Suprapubic skin (tissue), 4 donors: ENCODE measurements around the gene ROBO1. TPM values are rescaled to one million over a fixed set of nuclear protein-coding genes. Genes with fewer than 3 reads are reported as not detected.

Experiments used
- DNase-seq, 2 donors: peaks; one replicate each; pipeline ENCODE4 v3.0.0-alpha.2; 2019; ENCODE audit warnings: low spot score in 2 of 2
- H3K27ac ChIP-seq: fragments of 200-600 bp; sonication (generic); one replicate; pipeline ENCODE4 v1.5.1; 2019
- H3K27me3 ChIP-seq: fragments of 200-600 bp; sonication (generic); one replicate; pipeline ENCODE4 v1.5.1; 2019
- H3K36me3 ChIP-seq: fragments of 200-600 bp; sonication (generic); one replicate; pipeline ENCODE4 v1.5.1; 2019
- H3K4me1 ChIP-seq: fragments of 200-600 bp; sonication (generic); one replicate; pipeline ENCODE4 v1.5.1; 2019
- H3K4me3 ChIP-seq: fragments of 200-600 bp; sonication (generic); one replicate; pipeline ENCODE4 v1.5.1; 2019; ENCODE audit warnings: mild to moderate bottlenecking
- H3K9me3 ChIP-seq: fragments of 200-600 bp; sonication (generic); one replicate; pipeline ENCODE4 v1.5.1; 2019
- CTCF ChIP-seq, 2 donors: fragments of 200-600 bp in 1 of 2; fragments of 450-650 bp in 1 of 2; sonication (generic) in 1 of 2; IDR thresholded peaks; one replicate each; pipeline ENCODE4 v1.5.1; 2016 to 2019; ENCODE audit warnings: antibody characterized with exemption in 2 of 2, mild to moderate bottlenecking in 1 of 2, moderate library complexity in 1 of 2
- EP300 ChIP-seq: sonication (generic); formaldehyde crosslinking; IDR thresholded peaks from one replicate; pipeline ENCODE4 v1.6.1; 2017; ENCODE audit warnings: antibody characterized with exemption
- POLR2A ChIP-seq, 2 donors: fragments of 450-650 bp; IDR thresholded peaks; one replicate each; pipeline ENCODE4 v1.6.1; 2017; ENCODE audit warnings: antibody characterized with exemption in 2 of 2, mild to moderate bottlenecking in 2 of 2, moderate library complexity in 2 of 2
- POLR2AphosphoS5 ChIP-seq, 3 donors: sonication (generic); formaldehyde crosslinking; IDR thresholded peaks; one replicate each; pipeline ENCODE4 v1.6.1; 2017; ENCODE audit warnings: antibody characterized with exemption in 3 of 3
- WGBS: methylation state at CpG from one replicate; pipeline ENCODE4 v1.1.5; 2018; 5-methylcytosine and 5-hydroxymethylcytosine counted together
- total RNA-seq, 4 donors: library from RNA; depleted of rRNA; stranded (reverse); fragments of >200 nt; gene quantifications; one replicate each; pipeline ENCODE4 v1.1.0, GENCODE V29; 2016

ROBO1 gene
- total RNA-seq, 4 donors from 2014 or later: 67.7 to 80.3 (median 71.3) TPM

GRCh38 chr3:78831446-78831972, 936.3 kb downstream of the ROBO1 start:
- TF ChIP-seq POLR2AphosphoS5 (IDR thresholded peaks at IDR 0.05): no peak
- no peak for TF ChIP-seq EP300
- TF ChIP-seq POLR2A (IDR thresholded peaks at IDR 0.05): no peak
- TF ChIP-seq CTCF (IDR thresholded peaks at IDR 0.05): no peak
- Histone ChIP-seq H3K4me3 (no peak overlapping the region), H3K27ac (no peak overlapping the region), H3K36me3 (no peaks in the 10 kb centered on the region), H3K4me1 (no peaks in the 10 kb centered on the region), H3K9me3 (no peaks in the 10 kb centered on the region), H3K27me3 (no peaks in the 10 kb centered on the region)
- WGBS: 100% methylated on average over 1 of the region's 1 CpG
- DNase-seq: no peak

DNA sequence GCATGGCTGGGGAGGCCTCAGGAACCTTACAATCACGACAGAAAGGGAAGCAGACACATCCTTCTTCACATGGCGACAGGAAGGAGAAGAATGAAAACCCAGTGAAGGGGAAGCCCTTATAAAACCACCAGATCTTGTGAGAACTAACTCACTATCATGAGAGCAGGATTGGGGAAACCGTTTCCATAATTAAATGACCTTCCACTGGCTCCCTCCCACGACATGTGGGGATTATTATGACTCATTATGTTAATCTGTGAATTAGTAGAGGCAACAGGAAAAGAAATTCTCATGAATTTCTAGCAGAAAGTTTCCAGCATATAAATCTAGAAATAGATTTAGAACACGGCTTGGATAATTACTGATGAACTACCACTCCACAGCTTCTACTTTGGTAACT, 937.3 kb downstream of the ROBO1 start:
- no peaks in the 10 kb centered on the region for H3K36me3 ChIP-seq
- H3K9me3 ChIP-seq: no peaks in the 10 kb centered on the region
- no peak for TF ChIP-seq POLR2A (IDR thresholded peaks at IDR 0.05)
- no peak for TF ChIP-seq POLR2AphosphoS5 (IDR thresholded peaks at IDR 0.05)
- no peak for TF ChIP-seq EP300
- no peak for TF ChIP-seq CTCF (IDR thresholded peaks at IDR 0.05)
- no peak for DNase-seq
- H3K27ac ChIP-seq: no peak overlapping the region
- H3K4me1 ChIP-seq: no peaks in the 10 kb centered on the region
- no peaks in the 10 kb centered on the region for H3K27me3 ChIP-seq
- H3K4me3 ChIP-seq: no peak overlapping the region
- 53% methylated on average over 5 of the region's 5 CpGs for WGBS

DNA sequence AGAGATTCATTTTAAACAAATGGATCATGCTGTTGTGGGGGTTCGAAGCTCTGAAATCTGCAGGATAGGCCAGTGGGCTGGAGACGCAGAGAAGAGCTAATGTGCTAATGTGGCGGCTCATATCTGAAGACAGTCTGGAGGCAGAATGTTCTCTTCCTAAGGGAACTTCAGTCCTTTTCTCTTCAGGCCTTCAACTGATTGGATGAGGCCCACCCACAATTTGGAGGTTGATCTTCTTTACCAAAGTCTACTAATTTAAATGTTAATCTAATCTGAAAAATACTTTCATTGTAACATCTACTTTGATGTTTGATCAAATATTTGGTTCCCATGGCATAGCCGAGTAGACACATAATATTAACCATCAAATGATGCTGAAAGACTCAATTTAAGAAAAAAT, 940.2 kb downstream of the ROBO1 start:
- no peak for DNase-seq
- Histone ChIP-seq H3K27ac (no peak overlapping the region), H3K4me1 (peaks cover 9% of the 10 kb centered on the region), H3K36me3 (no peaks in the 10 kb centered on the region), H3K9me3 (no peaks in the 10 kb centered on the region), H3K4me3 (no peak overlapping the region), H3K27me3 (no peaks in the 10 kb centered on the region)
- 96% methylated on average over 4 of the region's 4 CpGs for WGBS
- no peak for TF ChIP-seq CTCF (IDR thresholded peaks at IDR 0.05)
- TF ChIP-seq POLR2AphosphoS5 (IDR thresholded peaks at IDR 0.05): no peak
- TF ChIP-seq EP300: no peak
- TF ChIP-seq POLR2A (IDR thresholded peaks at IDR 0.05): no peak

DNA sequence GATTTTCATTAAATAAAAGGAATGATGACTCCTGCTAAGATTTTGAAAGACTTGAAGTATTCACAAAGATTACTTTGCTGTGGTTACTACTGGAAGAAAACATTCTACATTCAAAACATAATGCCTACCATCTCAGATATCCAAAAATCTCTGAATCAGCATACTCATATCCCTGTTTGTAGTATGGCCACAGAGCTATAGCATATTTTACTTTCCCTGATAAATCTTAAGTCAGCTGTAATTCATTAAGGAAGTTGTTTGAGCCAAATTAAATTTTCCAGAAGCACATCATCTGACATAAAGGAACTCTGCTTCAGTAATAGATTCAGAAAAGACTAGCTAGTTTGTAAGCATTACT, 942.0 kb downstream of the ROBO1 start:
- peaks cover 9% of the 10 kb centered on the region for H3K4me1 ChIP-seq

GRCh38 chr3:78825118-78825857, 942.5 kb downstream of the ROBO1 start:
- TF ChIP-seq POLR2AphosphoS5 (IDR thresholded peaks at IDR 0.05) (no peak), EP300 (no peak), POLR2A (IDR thresholded peaks at IDR 0.05) (no peak), CTCF (IDR thresholded peaks at IDR 0.05) (no peak)
- H3K9me3 ChIP-seq: no peaks in the 10 kb centered on the region
- H3K27ac ChIP-seq: no peak overlapping the region
- H3K36me3 ChIP-seq: no peaks in the 10 kb centered on the region
- peaks cover 12% of the 10 kb centered on the region for H3K4me1 ChIP-seq
- DNase-seq: no peak
- H3K4me3 ChIP-seq: no peak overlapping the region
- no peaks in the 10 kb centered on the region for H3K27me3 ChIP-seq
- WGBS: 66% methylated on average over 5 of the region's 5 CpGs

More for the DNA sequence above, 942.0 kb downstream of the ROBO1 start:
- no peak overlapping the region for H3K27ac ChIP-seq
- H3K4me3 ChIP-seq: no peak overlapping the region
- no peaks in the 10 kb centered on the region for H3K27me3 ChIP-seq
- no peaks in the 10 kb centered on the region for H3K9me3 ChIP-seq
- no peak for DNase-seq
- H3K36me3 ChIP-seq: no peaks in the 10 kb centered on the region
- no peak for TF ChIP-seq EP300
- TF ChIP-seq POLR2AphosphoS5 (IDR thresholded peaks at IDR 0.05): no peak
- no peak for TF ChIP-seq POLR2A (IDR thresholded peaks at IDR 0.05)
